Natural killer cell (primary cell): ENCODE data around the gene GPR157. TPM values are rescaled to one million over a fixed set of nuclear protein-coding genes. Genes with fewer than 3 reads are reported as not detected.

Experiments
- total RNA-seq, 4 donors: library from RNA; stranded (reverse); fragments of 120-200 nt in 1 of 4; gene quantifications; one replicate each; pipeline versions ENCODE4 v1.2.3 to v1.2.4, GENCODE V29; 2013 to 2022

The GPR157 gene
- total RNA-seq, 3 donors from 2014 or later (not counting 1 experiment from before 2014, with no cell fraction given), result 1.00 to 1.2 (median 1.1) TPM

Other genes with a start within 250 kb of the GPR157 start
- not detected for gene CA6, start 183.2 kb downstream of the GPR157 start, total RNA-seq
- not detected for gene SLC2A7, start 102.7 kb downstream of the GPR157 start, total RNA-seq
- gene SLC2A5, start 59.5 kb downstream of the GPR157 start, total RNA-seq, result not detected
- 10 to 100 TPM; 24.3 to 37.1 (median 31.2) TPM for gene H6PD, start 105.7 kb upstream of the GPR157 start, total RNA-seq
- 1 to 10 TPM in 2 of 3 donors, under 1 TPM in 1; 0.82 to 3.0 (median 1.5) TPM for gene SPSB1, start 163.8 kb upstream of the GPR157 start, total RNA-seq